ENCODE data around the gene RBMS3.
"Not testable (repeated sequence)": the region's sequence is repeated elsewhere in the genome, so short reads cannot be mapped to it uniquely, and the experiment has no call there.

Gene RBMS3

GRCh38 chr3:29345516-29346300 lies 64.8 kb downstream of the RBMS3 start:
- no peak for DNase-seq

GRCh38 chr3:29346828-29347227 lies 66.0 kb downstream of the RBMS3 start:
- DNase-seq: no peak

DNA sequence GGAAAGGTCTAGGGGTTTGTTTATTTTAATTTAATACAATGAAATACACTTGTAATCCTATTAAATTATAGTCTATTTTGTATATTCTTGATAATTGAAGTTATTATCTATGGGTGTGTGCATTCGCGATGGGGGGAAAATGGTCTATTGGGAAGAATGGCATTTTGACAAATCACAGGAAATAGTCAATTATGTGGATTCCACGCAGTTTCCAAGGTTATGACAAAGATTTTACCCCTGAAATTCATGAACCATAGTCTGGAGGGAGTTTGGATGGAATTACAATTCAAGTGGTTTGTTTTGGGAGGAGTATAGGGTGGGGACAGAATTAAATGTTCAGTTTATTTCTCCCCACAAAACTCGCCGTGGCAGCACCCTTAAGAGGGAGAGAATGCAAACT lies 66.5 kb downstream of the RBMS3 start:
- no peak for DNase-seq

DNA sequence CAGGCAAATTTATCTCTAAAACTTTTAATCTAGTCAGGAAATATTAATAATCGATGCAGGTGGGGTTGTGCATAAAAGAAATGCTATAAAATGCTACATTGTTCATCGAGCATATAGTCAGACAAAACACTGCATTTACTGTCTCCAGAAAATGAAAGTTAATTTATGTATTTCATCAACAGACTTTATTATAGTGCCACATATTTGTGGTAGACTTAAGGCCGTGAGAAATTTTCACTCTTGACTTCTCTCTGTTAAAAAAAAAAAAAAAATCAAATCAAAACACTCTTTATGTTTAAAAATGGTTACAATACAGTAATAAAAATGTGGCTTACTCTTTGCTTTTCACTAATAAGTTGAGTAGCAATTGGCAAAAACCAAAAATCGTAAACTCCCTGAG lies 67.4 kb downstream of the RBMS3 start:
- DNase-seq: no peak

GRCh38 chr3:29349049-29349448 lies 68.2 kb downstream of the RBMS3 start:
- DNase-seq: no peak

DNA sequence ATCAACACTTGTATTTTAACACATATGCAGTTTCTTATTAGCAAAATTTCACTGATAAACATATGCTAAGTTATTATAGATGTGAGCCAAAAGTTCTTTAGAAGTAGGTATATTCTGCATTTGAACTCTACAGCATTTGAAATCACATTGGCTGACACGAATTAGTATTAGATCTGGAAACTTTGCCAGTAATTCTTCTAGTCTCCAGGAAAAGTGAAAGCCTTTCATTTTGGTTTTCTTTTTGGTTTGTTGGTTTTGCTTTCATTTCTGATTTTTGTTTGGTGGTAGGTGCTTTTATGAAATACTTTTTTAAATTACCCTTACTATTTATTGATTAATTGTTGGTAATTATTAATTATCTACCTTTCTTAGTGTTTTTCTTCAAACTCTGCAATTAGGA lies 72.9 kb downstream of the RBMS3 start:
- DNase-seq: no peak

- DNase-seq: no peak
These were observed 74.0 kb downstream of the RBMS3 start for GRCh38 chr3:29354894-29355293.

GRCh38 chr3:29356062-29356461 lies 75.2 kb downstream of the RBMS3 start:
- no peak for DNase-seq

DNA sequence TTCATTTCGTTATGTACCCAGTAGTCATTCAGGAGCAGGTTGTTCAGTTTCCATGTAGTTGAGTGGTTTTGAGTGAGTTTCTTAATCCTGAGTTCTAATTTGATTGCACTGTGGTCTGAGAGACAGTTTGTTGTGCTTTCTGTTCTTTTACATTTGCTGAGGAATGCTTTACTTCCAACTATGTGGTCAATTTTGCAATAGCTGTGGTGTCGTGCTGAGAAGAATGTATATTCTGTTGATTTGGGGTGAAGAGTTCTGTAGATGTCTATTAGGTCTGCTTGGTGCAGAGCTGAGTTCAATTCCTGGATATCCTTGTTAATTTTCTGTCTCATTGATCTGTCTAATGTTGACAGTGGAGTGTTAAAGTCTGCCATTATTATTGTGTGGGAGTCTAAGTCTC lies 79.4 kb downstream of the RBMS3 start:
- DNase-seq: not testable (repeated sequence)

- no peak for DNase-seq
These were observed 82.2 kb downstream of the RBMS3 start for GRCh38 chr3:29363110-29363509.

GRCh38 chr3:29370021-29370420 lies 89.2 kb downstream of the RBMS3 start:
- no peak for DNase-seq

DNA sequence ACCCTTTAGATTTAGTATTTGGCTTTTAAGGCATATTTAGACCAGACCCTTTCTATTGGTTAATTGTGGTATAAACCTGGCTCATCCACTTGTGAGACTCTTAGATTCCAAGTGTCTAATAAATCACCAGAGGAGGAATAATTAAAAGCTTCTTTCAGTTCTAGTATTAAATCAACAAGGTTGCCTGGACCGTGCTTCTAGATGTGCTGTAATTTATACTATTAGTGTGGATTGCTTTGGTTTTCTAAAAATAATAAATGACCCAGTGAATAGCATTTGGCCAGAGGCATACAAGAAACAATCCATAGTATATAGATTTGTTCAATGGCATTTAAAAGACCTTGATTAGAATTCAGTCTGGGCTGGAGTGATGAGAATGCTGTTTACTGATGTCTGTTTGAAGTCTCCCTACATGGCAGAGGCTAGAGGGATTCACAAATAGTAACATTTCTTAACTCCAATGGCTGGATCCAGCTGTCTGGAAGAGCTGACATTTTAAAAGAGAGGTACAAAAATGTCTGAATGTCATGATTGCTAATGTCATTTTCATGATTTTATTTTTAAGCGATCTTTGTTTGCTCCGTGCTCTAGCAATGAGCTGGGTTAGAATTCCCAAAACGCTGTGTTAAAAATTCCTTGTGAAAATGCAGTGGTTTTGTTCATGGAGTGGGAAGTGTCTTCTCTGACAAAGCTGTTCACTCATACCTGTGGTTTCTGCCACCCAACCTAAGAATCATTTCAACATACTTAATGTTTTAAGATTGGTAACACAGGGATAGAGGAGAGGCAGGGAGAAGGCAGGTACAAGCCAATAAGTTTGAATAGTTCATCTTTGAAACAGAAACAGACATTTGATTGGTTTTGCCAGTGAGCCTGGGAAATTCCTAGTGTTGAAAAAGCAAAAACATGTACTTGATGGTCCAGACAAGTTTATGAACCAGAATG lies 89.9 kb downstream of the RBMS3 start:
- no peak for DNase-seq

DNA sequence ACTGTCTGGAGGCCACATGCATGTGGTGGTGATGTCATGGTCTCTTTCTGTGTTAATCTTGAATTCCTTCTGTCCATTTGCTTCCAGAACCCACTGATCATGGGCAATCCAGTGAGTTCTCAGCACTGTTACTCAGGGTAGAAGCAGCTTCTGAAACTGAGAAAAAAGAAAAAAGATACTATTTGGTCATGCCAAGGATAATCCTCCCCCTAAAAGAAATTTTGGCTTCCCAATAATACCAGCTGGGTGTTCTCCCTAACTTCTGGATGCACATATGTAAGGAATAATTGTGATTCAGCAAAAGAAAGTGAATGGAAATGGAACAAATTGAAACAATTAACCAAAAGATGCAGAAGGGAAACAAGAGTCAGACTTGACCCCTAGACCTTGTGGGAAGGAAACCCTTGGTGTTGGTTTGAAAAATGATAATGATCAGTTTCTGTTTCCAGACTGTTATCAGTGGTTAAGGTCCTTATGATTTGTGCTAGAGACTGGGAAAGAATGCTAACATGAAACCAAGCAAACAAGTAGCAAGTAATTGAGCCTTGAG lies 92.3 kb downstream of the RBMS3 start:
- DNase-seq: no peak

GRCh38 chr3:29374226-29374625 lies 93.4 kb downstream of the RBMS3 start:
- DNase-seq: no peak

DNA sequence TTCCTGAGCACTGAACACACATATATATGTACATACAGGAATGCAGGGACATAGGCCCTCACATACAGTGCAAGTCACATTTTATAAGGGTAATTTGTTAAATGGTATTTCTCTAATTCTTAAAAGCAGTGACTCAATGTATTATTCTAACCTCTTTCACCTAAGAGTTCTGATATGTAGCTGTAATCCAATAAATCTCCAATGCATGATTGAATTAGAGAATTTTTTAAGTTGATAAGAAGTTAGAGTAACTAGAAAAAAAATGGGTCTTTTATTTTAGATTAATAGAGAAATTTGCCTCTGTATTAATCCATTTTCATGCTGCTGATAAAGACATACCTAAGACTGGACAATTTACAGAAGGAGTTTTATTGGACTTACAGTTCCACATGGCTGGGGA lies 98.2 kb downstream of the RBMS3 start:
- no peak for DNase-seq

GRCh38 chr3:29381595-29381994 lies 100.7 kb downstream of the RBMS3 start:
- DNase-seq: no peak

DNA sequence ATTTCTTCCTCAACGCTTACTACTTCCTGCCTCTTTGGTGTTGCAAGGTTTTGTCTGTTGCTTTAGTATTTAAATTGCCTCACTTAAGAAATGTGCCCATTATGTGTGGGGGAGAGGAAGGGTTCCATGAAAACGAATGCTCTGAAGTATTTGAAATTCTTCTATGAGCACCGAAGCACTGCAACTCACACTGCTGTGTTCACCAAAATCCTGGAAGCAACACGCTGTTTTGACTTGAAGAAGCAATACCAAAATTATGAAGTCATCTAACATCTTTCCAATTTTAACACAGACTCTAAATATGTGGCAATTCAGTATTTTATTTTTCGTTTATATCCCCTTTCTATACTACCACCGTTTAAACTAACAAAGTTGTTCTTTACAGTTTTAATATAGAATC lies 101.5 kb downstream of the RBMS3 start:
- DNase-seq: no peak

DNA sequence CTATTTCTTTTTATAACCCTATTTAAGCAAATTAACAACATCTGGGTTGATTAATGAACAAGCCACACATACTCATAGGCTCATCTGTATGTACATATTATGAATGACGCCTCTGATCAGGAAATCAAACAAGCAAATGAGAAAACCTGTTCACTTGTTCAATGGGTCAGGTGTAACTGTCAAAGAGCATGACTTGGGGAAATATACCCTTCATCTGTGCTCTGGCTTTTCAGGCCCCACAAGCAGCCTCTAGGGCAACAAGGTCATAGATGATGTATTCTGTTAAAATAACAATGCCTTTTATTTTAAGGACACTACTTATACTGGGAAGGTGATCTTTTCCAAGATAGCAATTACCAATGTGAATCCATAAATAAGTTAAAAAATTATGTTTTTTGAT lies 102.0 kb downstream of the RBMS3 start:
- DNase-seq: no peak

- peak; percentile 2 for DNase-seq
These were observed 103.8 kb downstream of the RBMS3 start for GRCh38 chr3:29384640-29385039.

DNA sequence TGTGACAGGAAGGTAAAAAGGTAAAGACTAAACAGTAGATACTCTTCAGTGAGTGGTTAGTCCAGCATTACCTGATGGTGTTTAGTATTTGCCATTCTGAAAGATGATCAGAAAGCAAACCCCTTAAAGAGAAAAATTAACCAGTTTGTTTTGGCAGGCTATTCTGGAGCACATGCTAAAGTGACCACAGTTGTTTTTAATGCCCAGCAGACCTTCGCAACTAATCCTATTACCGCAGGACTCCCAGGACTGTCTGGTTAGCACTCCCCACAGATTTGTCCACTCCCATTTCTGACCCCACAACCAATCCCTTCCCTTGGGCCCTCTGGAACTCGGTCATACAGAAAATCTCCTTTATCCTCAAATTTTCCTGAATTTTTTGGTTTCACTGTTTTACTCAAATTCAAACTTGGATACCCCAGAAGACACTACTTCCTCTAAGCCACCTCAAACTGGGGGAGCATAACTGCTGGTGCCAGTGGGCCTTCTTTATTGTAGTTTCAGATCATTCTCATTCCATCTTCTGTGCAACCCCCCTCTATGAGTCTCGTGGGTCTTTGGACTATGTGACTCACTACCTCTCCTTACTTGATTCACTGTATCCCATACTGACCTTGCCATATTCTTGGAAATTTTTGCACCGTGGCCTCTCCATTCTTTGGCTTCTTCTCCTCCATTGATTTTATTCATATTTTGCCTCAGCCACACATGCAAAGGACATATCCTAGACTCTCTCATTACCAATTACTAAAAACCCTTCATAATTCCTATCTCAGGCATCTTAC lies 104.4 kb downstream of the RBMS3 start:
- DNase-seq: no peak

GRCh38 chr3:29389362-29389761 lies 108.5 kb downstream of the RBMS3 start:
- DNase-seq: no peak

DNA sequence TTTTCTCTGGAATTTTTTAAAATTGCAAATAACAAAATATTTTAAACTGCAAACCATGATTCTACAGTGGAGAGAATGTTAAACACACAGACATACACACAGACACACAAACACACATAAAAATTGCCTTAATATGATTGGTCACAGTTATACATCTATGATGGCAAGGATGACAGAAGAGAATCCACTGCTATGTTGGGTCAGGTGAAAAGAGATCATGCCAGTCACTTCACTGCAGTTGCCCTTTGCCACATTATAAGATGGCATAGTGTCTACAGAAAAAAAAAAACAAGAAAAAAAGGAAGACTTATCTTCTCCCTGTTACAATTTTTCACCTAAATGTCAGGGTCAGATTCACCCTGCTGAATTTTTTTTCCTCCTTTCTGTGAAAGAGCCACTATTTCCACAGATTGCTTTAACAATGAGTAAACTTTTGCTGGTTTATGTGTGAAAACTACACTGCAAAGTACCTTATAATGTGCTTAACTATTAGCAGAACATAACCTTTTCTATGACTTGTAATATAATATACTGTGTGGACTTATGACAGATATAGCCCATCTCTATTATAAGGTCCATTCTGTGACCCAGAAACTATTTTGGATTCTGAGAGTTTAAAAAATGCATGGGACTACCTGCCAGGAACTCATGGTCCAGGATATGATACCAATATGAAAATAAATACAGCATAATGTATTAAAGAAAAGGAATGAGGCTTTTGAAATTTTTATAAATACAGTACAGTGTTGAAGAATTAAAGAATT lies 111.9 kb downstream of the RBMS3 start:
- no peak for DNase-seq
